ENCODE measurements around the gene SMYD3.
"Not testable (repeated sequence)": the region's sequence is repeated elsewhere in the genome, so short reads cannot be mapped to it uniquely, and the experiment has no call there.

SMYD3 gene

DNA sequence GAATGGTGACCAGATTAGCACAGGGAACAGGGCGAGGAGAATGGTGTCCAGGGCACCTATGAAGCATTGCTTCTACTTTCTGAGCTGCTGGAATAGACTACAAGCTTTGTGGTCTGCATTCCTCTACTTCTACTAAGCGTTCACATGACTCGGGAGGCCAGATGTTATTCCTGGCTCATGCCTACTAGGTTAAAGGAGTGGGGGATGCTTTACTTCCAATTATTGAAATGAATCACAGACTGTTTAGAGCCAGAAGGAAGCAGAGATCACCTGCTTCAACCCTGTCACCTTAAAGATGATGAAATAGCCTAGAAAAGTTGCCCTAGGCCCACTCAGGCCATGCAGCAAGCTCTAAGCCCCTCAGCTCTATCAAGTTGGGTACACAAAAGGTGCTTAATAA is 718.8 kb downstream of the SMYD3 start:
- DNase-seq (ENCODE audit: low spot score): no peak
- TF ChIP-seq, protein P1, sequence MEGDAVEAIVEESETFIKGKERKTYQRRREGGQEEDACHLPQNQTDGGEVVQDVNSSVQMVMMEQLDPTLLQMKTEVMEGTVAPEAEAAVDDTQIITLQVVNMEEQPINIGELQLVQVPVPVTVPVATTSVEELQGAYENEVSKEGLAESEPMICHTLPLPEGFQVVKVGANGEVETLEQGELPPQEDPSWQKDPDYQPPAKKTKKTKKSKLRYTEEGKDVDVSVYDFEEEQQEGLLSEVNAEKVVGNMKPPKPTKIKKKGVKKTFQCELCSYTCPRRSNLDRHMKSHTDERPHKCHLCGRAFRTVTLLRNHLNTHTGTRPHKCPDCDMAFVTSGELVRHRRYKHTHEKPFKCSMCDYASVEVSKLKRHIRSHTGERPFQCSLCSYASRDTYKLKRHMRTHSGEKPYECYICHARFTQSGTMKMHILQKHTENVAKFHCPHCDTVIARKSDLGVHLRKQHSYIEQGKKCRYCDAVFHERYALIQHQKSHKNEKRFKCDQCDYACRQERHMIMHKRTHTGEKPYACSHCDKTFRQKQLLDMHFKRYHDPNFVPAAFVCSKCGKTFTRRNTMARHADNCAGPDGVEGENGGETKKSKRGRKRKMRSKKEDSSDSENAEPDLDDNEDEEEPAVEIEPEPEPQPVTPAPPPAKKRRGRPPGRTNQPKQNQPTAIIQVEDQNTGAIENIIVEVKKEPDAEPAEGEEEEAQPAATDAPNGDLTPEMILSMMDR (IDR thresholded peaks at IDR 0.05): no peak
- no peak overlapping the region for H3K4me3 ChIP-seq
- H3K27ac ChIP-seq: no peak overlapping the region

DNA sequence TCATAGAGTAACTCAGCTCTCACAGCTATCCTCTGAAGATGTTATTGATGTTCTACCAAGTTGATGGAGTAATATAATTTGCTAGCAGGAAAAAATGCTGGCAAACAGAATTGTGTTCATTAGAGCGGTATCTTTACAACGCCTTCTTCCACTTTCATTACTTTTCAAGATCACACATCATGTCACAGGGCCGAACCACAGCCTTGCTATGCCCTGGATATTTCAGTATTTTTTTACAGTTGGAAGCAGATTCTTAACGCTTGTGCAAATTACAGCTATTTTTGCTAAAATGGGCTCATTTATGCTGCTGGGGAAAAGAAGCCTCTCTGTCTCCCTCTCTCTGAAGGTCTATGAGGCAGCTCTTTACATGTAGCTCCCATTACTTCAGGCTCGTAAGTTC is 720.1 kb downstream of the SMYD3 start:
- H3K27ac ChIP-seq: no peak overlapping the region
- H3K4me3 ChIP-seq: no peak overlapping the region
- TF ChIP-seq, protein P1 (IDR thresholded peaks at IDR 0.05): no peak
- DNase-seq (ENCODE audit: low spot score): no peak

DNA sequence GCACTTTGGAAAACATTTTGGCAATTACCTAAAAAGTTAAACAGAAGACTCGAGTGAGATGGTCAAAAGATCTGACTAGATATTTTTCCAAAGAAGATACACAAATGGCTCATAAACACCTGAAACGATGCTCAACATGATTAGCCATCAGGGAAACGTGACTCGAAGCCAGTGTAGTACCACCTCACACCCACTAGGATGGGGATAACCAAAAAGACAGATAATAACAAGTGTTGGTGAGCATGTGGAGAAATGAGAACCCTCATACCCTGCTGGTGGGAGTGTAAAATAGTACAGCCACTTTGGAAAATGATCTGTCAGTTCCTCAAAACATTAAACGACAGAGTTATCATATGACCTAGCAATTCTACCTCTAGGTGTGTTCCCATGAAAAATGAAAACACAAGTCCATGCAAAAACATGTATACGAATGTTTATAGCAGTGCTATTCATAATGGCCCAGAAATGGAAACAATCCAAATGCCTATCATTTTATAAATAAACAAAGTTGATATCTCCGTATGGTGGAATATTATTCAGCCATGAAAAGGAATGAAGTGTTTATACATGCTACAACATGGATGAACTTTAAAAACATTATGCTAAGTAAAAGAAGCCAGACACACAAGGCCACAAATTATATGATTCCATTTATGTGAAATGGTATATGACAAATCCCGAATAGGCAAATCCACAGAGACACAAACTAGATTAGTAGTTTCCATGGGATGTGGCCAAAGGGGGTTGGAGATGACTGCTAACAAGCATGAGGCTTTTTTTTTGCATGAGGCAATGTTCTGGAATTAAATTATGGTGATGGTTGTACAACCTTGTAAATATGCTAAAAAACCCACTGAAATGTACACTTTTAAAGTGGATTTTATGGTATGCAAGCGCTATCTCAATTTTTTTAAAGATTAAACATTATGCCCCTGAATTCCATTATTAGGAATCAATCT is 727.0 kb downstream of the SMYD3 start:
- no peak for DNase-seq (ENCODE audit: low spot score)
- TF ChIP-seq, protein P1 (IDR thresholded peaks at IDR 0.05): no peak
- Histone ChIP-seq H3K27ac (no peak overlapping the region), H3K4me3 (no peak overlapping the region)

DNA sequence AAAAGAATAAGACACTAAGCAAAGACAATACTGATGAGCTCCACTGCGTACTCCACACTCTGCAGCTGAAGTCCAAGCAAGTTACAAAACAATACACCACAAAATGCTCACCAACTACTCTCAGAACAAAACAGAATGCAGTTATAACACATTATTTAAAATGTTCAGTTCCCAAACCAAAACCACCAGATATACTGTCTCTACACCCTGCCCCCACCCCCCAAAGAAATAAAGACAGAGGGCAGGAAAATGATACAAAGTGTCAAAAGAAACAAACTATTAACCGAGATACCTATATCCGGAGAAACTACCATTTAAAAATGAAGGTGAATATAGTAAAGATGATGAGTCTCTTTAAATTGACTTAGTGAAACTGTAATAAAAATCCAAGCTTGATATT is 729.3 kb downstream of the SMYD3 start:
- TF ChIP-seq, protein P1 (IDR thresholded peaks at IDR 0.05): no peak
- no peak for DNase-seq (ENCODE audit: low spot score)
- Histone ChIP-seq H3K4me3 (no peak overlapping the region), H3K27ac (no peak overlapping the region)

DNA sequence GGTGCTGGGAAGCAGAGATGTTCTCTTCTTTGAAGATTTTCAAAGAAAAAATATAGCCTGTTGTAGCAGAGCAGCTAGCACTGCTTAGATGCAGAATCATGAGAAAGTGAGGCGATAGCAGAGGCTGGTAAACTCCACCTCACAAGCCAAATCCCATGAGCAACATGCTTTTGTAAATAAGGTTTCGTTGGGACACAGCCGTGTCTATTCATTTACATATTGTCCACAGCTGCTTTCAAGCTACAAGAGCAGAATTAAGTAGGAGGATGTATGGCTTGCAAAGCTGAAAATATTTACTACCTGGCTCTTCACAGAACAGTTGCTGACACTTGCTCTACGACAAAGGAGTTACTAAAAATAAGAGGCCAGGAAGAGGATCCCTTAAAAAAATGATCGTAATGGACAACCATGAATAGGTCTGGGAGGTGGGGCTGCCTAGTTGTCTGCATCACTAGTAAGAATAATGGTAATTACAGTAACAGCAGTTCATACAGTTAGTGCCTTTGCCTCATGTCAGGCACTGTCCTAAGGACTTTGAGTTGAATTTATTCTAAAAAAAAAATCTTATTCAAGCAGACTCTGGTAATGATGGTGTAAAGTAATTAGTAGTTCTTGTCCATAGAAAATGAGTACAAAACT is 730.3 kb downstream of the SMYD3 start:
- Histone ChIP-seq H3K27ac (no peak overlapping the region), H3K4me3 (no peak overlapping the region)
- TF ChIP-seq, protein P1 (IDR thresholded peaks at IDR 0.05): no peak
- no peak for DNase-seq (ENCODE audit: low spot score)

DNA sequence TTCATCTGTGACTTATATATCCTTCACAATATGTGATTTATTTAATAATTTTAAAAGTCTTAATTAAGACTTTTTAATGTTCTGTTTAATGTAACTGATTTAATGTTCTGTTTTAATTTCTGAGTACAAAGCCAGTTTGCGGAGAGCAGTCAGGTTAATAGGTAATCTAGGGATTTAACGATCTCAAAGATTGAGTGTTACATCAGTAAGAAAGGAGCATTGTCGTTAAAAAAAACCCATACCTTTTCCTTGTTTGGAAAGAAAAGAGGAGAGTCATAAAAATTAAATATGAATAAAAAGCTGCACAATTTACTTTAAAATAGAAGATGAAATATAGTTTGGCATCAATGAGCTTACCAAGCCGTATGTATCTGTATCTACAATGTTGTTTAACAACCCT is 730.9 kb downstream of the SMYD3 start:
- Histone ChIP-seq H3K4me3 (no peak overlapping the region), H3K27ac (no peak overlapping the region)
- no peak for DNase-seq (ENCODE audit: low spot score)
- TF ChIP-seq, protein P1 (IDR thresholded peaks at IDR 0.05): no peak

DNA sequence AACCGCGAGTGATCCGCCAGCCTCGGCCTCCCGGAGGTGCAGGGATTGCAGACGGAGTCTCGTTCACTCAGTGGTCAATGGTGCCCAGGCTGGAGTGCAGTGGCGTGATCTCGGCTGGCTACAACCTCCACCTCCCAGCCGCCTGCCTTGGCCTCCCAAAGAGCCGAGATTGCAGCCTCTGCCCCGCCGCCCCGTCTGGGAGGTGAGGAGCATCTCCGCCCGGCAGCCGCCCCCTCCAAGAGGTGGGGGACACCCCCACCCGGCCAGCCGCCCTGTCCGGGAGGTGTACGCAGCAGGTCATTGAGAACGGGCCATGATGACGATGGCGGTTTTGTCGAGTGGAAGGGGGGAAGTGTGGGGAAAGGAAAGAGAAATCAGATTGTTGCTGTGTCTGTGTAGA is 732.1 kb downstream of the SMYD3 start:
- DNase-seq (ENCODE audit: low spot score): not testable (repeated sequence)

More for the DNA sequence above, 732.1 kb downstream of the SMYD3 start:
- not testable (repeated sequence) for H3K27ac ChIP-seq, H3K4me3 ChIP-seq

All from coronary artery (tissue), 2 donors.